ENCODE data around the gene TRHDE. TPM values are rescaled to one million over a fixed set of nuclear protein-coding genes. Genes with fewer than 3 reads are reported as not detected.
"Not testable (repeated sequence)": the region's sequence is repeated elsewhere in the genome, so short reads cannot be mapped to it uniquely, and the experiment has no call there.

Gene TRHDE
- total and polyA plus RNA-seq, 3 experiments from 2014 or later, result not detected

- ChIA-PET POLR2A (no interaction called here), CTCF (no interaction called here)
- Histone ChIP-seq H3K4me1 (ENCODE audit: insufficient read depth, low read length) (no peaks in the 10 kb centered on the region), H3K36me3 (ENCODE audit: insufficient read depth, low read length) (no peaks in the 10 kb centered on the region), H3K27me3 (ENCODE audit: insufficient read depth, low read length, poor library complexity, severe bottlenecking) (no peaks in the 10 kb centered on the region), H3K27ac (ENCODE audit: low read depth, low read length) (no peak overlapping the region), H3K9me3 (ENCODE audit: low read length) (no peaks in the 10 kb centered on the region), H3K4me3 (ENCODE audit: low read length) (no peak overlapping the region)
- Mint-ChIP-seq H3K27ac (no peak overlapping the region), H3K27me3 (no peaks in the 10 kb centered on the region), H3K4me3 (no peak overlapping the region), H3K36me3 (peaks cover 0 to 3% (median 0%) of the 10 kb centered on the region in 3 donors), H3K4me1 (no peaks in the 10 kb centered on the region), H3K9me3 (peaks cover 0 to 14% (median 5%) of the 10 kb centered on the region in 5 donors)
- no peak for DNase-seq
Measured at GRCh38 chr12:72511906-72512305, 239.7 kb downstream of the TRHDE start.

- DNase-seq, H3K4me1 Mint-ChIP-seq, H3K36me3 Mint-ChIP-seq: not testable (repeated sequence)
Measured at GRCh38 chr12:72520044-72520678, 248.0 kb downstream of the TRHDE start.

GRCh38 chr12:72521326-72521725 lies 249.2 kb downstream of the TRHDE start:
- no peak for DNase-seq
- Histone ChIP-seq H3K4me3 (ENCODE audit: low read length) (no peak overlapping the region), H3K9me3 (ENCODE audit: low read length) (no peaks in the 10 kb centered on the region), H3K4me1 (ENCODE audit: insufficient read depth, low read length) (no peaks in the 10 kb centered on the region), H3K36me3 (ENCODE audit: insufficient read depth, low read length) (no peaks in the 10 kb centered on the region), H3K27me3 (ENCODE audit: insufficient read depth, low read length, poor library complexity, severe bottlenecking) (no peaks in the 10 kb centered on the region), H3K27ac (ENCODE audit: low read depth, low read length) (no peak overlapping the region)
- H3K27ac Mint-ChIP-seq, result no peak overlapping the region
- ChIA-PET POLR2A (no interaction called here), CTCF (no interaction called here)
- no peak overlapping the region for H3K4me3 Mint-ChIP-seq
- peaks cover 0 to 10% (median 6%) of the 10 kb centered on the region in 5 donors for H3K9me3 Mint-ChIP-seq
- no peaks in the 10 kb centered on the region for H3K27me3 Mint-ChIP-seq
- H3K4me1 Mint-ChIP-seq, result no peaks in the 10 kb centered on the region
- H3K36me3 Mint-ChIP-seq, result no peaks in the 10 kb centered on the region

More at GRCh38 chr12:72520044-72520678, 248.0 kb downstream of the TRHDE start:
- H3K9me3 Mint-ChIP-seq; H3K4me3 Mint-ChIP-seq; H3K4me1 ChIP-seq (ENCODE audit: insufficient read depth, low read length); H3K9me3 ChIP-seq (ENCODE audit: low read length); H3K27ac ChIP-seq (ENCODE audit: low read depth, low read length); H3K36me3 ChIP-seq (ENCODE audit: insufficient read depth, low read length); H3K27ac Mint-ChIP-seq; H3K27me3 ChIP-seq (ENCODE audit: insufficient read depth, low read length, poor library complexity, severe bottlenecking); H3K4me3 ChIP-seq (ENCODE audit: low read length); CTCF ChIA-PET; H3K27me3 Mint-ChIP-seq: not testable (repeated sequence)
- POLR2A ChIA-PET, result interaction anchor here (0.7 kb wide), 1 partner anchor 14 kb away, joined by 3 read pairs; no protein-coding TSS in a partner anchor

- H3K36me3 Mint-ChIP-seq, result no peaks in the 10 kb centered on the region
- ChIA-PET CTCF (no interaction called here), POLR2A (no interaction called here)
- H3K9me3 ChIP-seq (ENCODE audit: low read length), result no peaks in the 10 kb centered on the region
- no peaks in the 10 kb centered on the region for H3K36me3 ChIP-seq (ENCODE audit: insufficient read depth, low read length)
- H3K27me3 Mint-ChIP-seq, result no peaks in the 10 kb centered on the region
- H3K9me3 Mint-ChIP-seq, result peaks cover 0 to 10% (median 6%) of the 10 kb centered on the region in 5 donors
- DNase-seq, result no peak
- no peaks in the 10 kb centered on the region for H3K4me1 ChIP-seq (ENCODE audit: insufficient read depth, low read length)
- H3K27ac ChIP-seq (ENCODE audit: low read depth, low read length), result no peak overlapping the region
- no peaks in the 10 kb centered on the region for H3K4me1 Mint-ChIP-seq
- no peak overlapping the region for H3K4me3 ChIP-seq (ENCODE audit: low read length)
- H3K4me3 Mint-ChIP-seq, result no peak overlapping the region
- no peaks in the 10 kb centered on the region for H3K27me3 ChIP-seq (ENCODE audit: insufficient read depth, low read length, poor library complexity, severe bottlenecking)
- H3K27ac Mint-ChIP-seq, result no peak overlapping the region
Measured at GRCh38 chr12:72522411-72522810, 250.2 kb downstream of the TRHDE start.

GRCh38 chr12:72523754-72524153 lies 251.6 kb downstream of the TRHDE start:
- Mint-ChIP-seq H3K4me3 (no peak overlapping the region), H3K36me3 (no peaks in the 10 kb centered on the region), H3K4me1 (no peaks in the 10 kb centered on the region), H3K27ac (no peak overlapping the region), H3K27me3 (no peaks in the 10 kb centered on the region), H3K9me3 (peaks cover 0 to 10% (median 6%) of the 10 kb centered on the region in 5 donors)
- Histone ChIP-seq H3K27ac (ENCODE audit: low read depth, low read length) (no peak overlapping the region), H3K4me3 (ENCODE audit: low read length) (no peak overlapping the region), H3K27me3 (ENCODE audit: insufficient read depth, low read length, poor library complexity, severe bottlenecking) (no peaks in the 10 kb centered on the region), H3K36me3 (ENCODE audit: insufficient read depth, low read length) (no peaks in the 10 kb centered on the region), H3K4me1 (ENCODE audit: insufficient read depth, low read length) (no peaks in the 10 kb centered on the region), H3K9me3 (ENCODE audit: low read length) (no peaks in the 10 kb centered on the region)
- CTCF ChIA-PET, result no interaction called here
- no peak for DNase-seq
- POLR2A ChIA-PET, result no interaction called here

- H3K4me3 Mint-ChIP-seq, result no peak overlapping the region
- ChIA-PET POLR2A (no interaction called here), CTCF (no interaction called here)
- no peaks in the 10 kb centered on the region for H3K36me3 ChIP-seq (ENCODE audit: insufficient read depth, low read length)
- H3K27me3 Mint-ChIP-seq, result no peaks in the 10 kb centered on the region
- H3K27ac ChIP-seq (ENCODE audit: low read depth, low read length), result no peak overlapping the region
- no peak overlapping the region for H3K4me3 ChIP-seq (ENCODE audit: low read length)
- no peaks in the 10 kb centered on the region for H3K4me1 ChIP-seq (ENCODE audit: insufficient read depth, low read length)
- no peaks in the 10 kb centered on the region for H3K36me3 Mint-ChIP-seq
- no peaks in the 10 kb centered on the region for H3K4me1 Mint-ChIP-seq
- H3K27me3 ChIP-seq (ENCODE audit: insufficient read depth, low read length, poor library complexity, severe bottlenecking), result no peaks in the 10 kb centered on the region
- peaks cover 3 to 24% (median 6%) of the 10 kb centered on the region in 5 donors for H3K9me3 Mint-ChIP-seq
- no peak for DNase-seq
- H3K27ac Mint-ChIP-seq, result no peak overlapping the region
- no peaks in the 10 kb centered on the region for H3K9me3 ChIP-seq (ENCODE audit: low read length)
Measured at GRCh38 chr12:72535212-72535990, 263.2 kb downstream of the TRHDE start.

GRCh38 chr12:72540811-72541210 lies 268.6 kb downstream of the TRHDE start:
- POLR2A ChIA-PET, result no interaction called here
- Mint-ChIP-seq H3K4me3 (no peak overlapping the region), H3K4me1 (no peaks in the 10 kb centered on the region), H3K36me3 (no peaks in the 10 kb centered on the region), H3K9me3 (peaks cover 2 to 18% (median 12%) of the 10 kb centered on the region in 5 donors), H3K27ac (no peak overlapping the region), H3K27me3 (no peaks in the 10 kb centered on the region)
- DNase-seq, result no peak
- no peaks in the 10 kb centered on the region for H3K27me3 ChIP-seq (ENCODE audit: insufficient read depth, low read length, poor library complexity, severe bottlenecking)
- H3K4me3 ChIP-seq (ENCODE audit: low read length), result no peak overlapping the region
- H3K9me3 ChIP-seq (ENCODE audit: low read length), result no peaks in the 10 kb centered on the region
- CTCF ChIA-PET, result no interaction called here
- no peak overlapping the region for H3K27ac ChIP-seq (ENCODE audit: low read depth, low read length)
- no peaks in the 10 kb centered on the region for H3K4me1 ChIP-seq (ENCODE audit: insufficient read depth, low read length)
- no peaks in the 10 kb centered on the region for H3K36me3 ChIP-seq (ENCODE audit: insufficient read depth, low read length)

- H3K9me3 Mint-ChIP-seq, result peaks cover 2 to 15% (median 7%) of the 10 kb centered on the region in 5 donors
- no peaks in the 10 kb centered on the region for H3K36me3 Mint-ChIP-seq
- H3K27me3 ChIP-seq (ENCODE audit: insufficient read depth, low read length, poor library complexity, severe bottlenecking), result no peaks in the 10 kb centered on the region
- H3K27me3 Mint-ChIP-seq, result no peaks in the 10 kb centered on the region
- H3K4me3 ChIP-seq (ENCODE audit: low read length), result no peak overlapping the region
- H3K9me3 ChIP-seq (ENCODE audit: low read length), result no peaks in the 10 kb centered on the region
- CTCF ChIA-PET, result no interaction called here
- H3K4me1 ChIP-seq (ENCODE audit: insufficient read depth, low read length), result no peaks in the 10 kb centered on the region
- H3K4me1 Mint-ChIP-seq, result no peaks in the 10 kb centered on the region
- no peak overlapping the region for H3K4me3 Mint-ChIP-seq
- no peak overlapping the region for H3K27ac ChIP-seq (ENCODE audit: low read depth, low read length)
- POLR2A ChIA-PET, result no interaction called here
- DNase-seq, result no peak
- no peaks in the 10 kb centered on the region for H3K36me3 ChIP-seq (ENCODE audit: insufficient read depth, low read length)
- H3K27ac Mint-ChIP-seq, result no peak overlapping the region
Measured at GRCh38 chr12:72543777-72544467, 271.8 kb downstream of the TRHDE start.
